ENCODE results near the gene AK1. TPM values are rescaled to one million over a fixed set of nuclear protein-coding genes. Genes with fewer than 3 reads are reported as not detected.

The AK1 gene
- total RNA-seq, 6 experiments from 2014 or later: 109 to 130 (median 124) TPM

GRCh38 chr9:127899128-127899943 lies 21.9 kb upstream of the AK1 start, which contains the start of gene ST6GALNAC6:
ST6GALNAC6 (minus strand) TSS chr9:127899603; CDS start chr9:127897981, 1,622 bp downstream.
- DNase-seq: no peak
- Mint-ChIP-seq H3K9me3 (peaks cover 13% of the 10 kb centered on the region; the same call in 1 of the 2 replicates), H3K27me3 (ENCODE audit: insufficient read depth) (no peaks in the 10 kb centered on the region; the same call in 1 of the 2 replicates), H3K4me3 (peak within 1 kb of the TSS; percentile 92), H3K27ac (peak within 1 kb of the TSS; percentile 89), H3K4me1 (ENCODE audit: low read depth) (peaks cover 26% of the 10 kb centered on the region), H3K36me3 (ENCODE audit: low read depth) (peaks cover 26% of the 10 kb centered on the region)
- no peak for TF ChIP-seq CTCF (IDR thresholded peaks at IDR 0.05)

- Mint-ChIP-seq H3K9me3 (peaks cover 20% of the 10 kb centered on the region), H3K36me3 (ENCODE audit: low read depth) (peaks cover 33% of the 10 kb centered on the region), H3K4me1 (ENCODE audit: low read depth) (peaks cover 18% of the 10 kb centered on the region), H3K27ac (peak overlapping the region; percentile 89), H3K27me3 (ENCODE audit: insufficient read depth) (no peaks in the 10 kb centered on the region; the same call in 1 of the 2 replicates), H3K4me3 (peak overlapping the region; percentile 92)
- peak; percentile 74 for DNase-seq
- no peak for TF ChIP-seq CTCF (IDR thresholded peaks at IDR 0.05)
These were observed 21.1 kb upstream of the AK1 start for GRCh38 chr9:127898433-127899127.

GRCh38 chr9:127897193-127897692 lies 19.8 kb upstream of the AK1 start:
- H3K4me1 Mint-ChIP-seq (ENCODE audit: low read depth): peaks cover 12% of the 10 kb centered on the region
- H3K36me3 Mint-ChIP-seq (ENCODE audit: low read depth): peaks cover 47% of the 10 kb centered on the region
- peak; percentile 35 for DNase-seq
- TF ChIP-seq CTCF (IDR thresholded peaks at IDR 0.05): no peak
- peaks cover 33% of the 10 kb centered on the region for H3K9me3 Mint-ChIP-seq
- H3K4me3 Mint-ChIP-seq: peak overlapping the region; percentile 26; the same call in 1 of the 2 replicates
- H3K27ac Mint-ChIP-seq: peak overlapping the region; percentile 21; the same call in 1 of the 2 replicates
- no peaks in the 10 kb centered on the region; the same call in 1 of the 2 replicates for H3K27me3 Mint-ChIP-seq (ENCODE audit: insufficient read depth)

- Mint-ChIP-seq H3K4me1 (ENCODE audit: low read depth) (peaks cover 12% of the 10 kb centered on the region), H3K9me3 (peaks cover 34% of the 10 kb centered on the region), H3K36me3 (ENCODE audit: low read depth) (peaks cover 53% of the 10 kb centered on the region), H3K27me3 (ENCODE audit: insufficient read depth) (no peaks in the 10 kb centered on the region; the same call in 1 of the 2 replicates), H3K27ac (no peak overlapping the region), H3K4me3 (no peak overlapping the region)
- no peak for DNase-seq
- no peak for TF ChIP-seq CTCF (IDR thresholded peaks at IDR 0.05)
These were observed 19.1 kb upstream of the AK1 start for GRCh38 chr9:127896395-127897192.

- TF ChIP-seq CTCF (IDR thresholded peaks at IDR 0.05): no peak
- Mint-ChIP-seq H3K9me3 (peaks cover 34% of the 10 kb centered on the region), H3K27ac (no peak overlapping the region), H3K36me3 (ENCODE audit: low read depth) (peaks cover 61% of the 10 kb centered on the region), H3K4me3 (no peak overlapping the region), H3K27me3 (ENCODE audit: insufficient read depth) (peaks cover 1% of the 10 kb centered on the region), H3K4me1 (ENCODE audit: low read depth) (peaks cover 7% of the 10 kb centered on the region)
- DNase-seq: no peak
These were observed 18.3 kb upstream of the AK1 start for GRCh38 chr9:127895811-127896210.
